ENCODE measurements around the gene ALK. TPM values are rescaled to one million over a fixed set of nuclear protein-coding genes. Genes with fewer than 3 reads are reported as not detected.

Gene ALK
- total and polyA plus RNA-seq, 7 donors = 0.31 to 2.9 (median 1.2) TPM; not detected in 1

DNA sequence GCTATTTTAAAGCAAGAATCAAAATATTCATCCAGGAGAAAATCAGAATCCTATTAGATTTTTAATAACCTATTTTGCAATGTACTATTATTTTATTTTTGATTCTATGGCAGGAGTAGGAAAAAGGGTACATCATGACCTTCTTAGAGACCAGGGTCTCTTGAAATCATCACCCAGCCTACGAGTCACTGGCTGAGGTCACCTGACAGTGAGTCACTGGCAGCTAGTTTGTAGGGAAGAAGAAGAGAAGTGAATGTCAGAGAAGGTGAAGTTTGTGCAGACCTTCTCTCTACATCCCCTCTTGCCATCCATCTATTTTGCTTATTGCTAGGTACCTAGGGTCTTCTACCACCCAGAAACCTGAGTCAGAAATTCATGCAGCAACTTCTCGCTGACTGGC, 144.2 kb downstream of the ALK start:
- no peaks in the 10 kb centered on the region for H3K36me3 ChIP-seq
- intact Hi-C loops (cut with DNase I) = no loop called here
- no peak overlapping the region for H3K27ac ChIP-seq
- H3K27me3 ChIP-seq = no peaks in the 10 kb centered on the region
- no peaks in the 10 kb centered on the region for H3K4me1 ChIP-seq
- no peak overlapping the region for H3K4me3 ChIP-seq
- WGBS, 2 donors = 47 to 64% methylated on average over 2 of the region's 2 CpGs
- no peak for TF ChIP-seq EP300 (IDR thresholded peaks at IDR 0.05)
- TF ChIP-seq POLR2A (IDR thresholded peaks at IDR 0.05) = no peak
- no peak for TF ChIP-seq POLR2AphosphoS5 (IDR thresholded peaks at IDR 0.05)
- TF ChIP-seq, protein P1, sequence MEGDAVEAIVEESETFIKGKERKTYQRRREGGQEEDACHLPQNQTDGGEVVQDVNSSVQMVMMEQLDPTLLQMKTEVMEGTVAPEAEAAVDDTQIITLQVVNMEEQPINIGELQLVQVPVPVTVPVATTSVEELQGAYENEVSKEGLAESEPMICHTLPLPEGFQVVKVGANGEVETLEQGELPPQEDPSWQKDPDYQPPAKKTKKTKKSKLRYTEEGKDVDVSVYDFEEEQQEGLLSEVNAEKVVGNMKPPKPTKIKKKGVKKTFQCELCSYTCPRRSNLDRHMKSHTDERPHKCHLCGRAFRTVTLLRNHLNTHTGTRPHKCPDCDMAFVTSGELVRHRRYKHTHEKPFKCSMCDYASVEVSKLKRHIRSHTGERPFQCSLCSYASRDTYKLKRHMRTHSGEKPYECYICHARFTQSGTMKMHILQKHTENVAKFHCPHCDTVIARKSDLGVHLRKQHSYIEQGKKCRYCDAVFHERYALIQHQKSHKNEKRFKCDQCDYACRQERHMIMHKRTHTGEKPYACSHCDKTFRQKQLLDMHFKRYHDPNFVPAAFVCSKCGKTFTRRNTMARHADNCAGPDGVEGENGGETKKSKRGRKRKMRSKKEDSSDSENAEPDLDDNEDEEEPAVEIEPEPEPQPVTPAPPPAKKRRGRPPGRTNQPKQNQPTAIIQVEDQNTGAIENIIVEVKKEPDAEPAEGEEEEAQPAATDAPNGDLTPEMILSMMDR (IDR thresholded peaks at IDR 0.05) = no peak
- H3K9me3 ChIP-seq = no peaks in the 10 kb centered on the region
- DNase-seq = no peak

DNA sequence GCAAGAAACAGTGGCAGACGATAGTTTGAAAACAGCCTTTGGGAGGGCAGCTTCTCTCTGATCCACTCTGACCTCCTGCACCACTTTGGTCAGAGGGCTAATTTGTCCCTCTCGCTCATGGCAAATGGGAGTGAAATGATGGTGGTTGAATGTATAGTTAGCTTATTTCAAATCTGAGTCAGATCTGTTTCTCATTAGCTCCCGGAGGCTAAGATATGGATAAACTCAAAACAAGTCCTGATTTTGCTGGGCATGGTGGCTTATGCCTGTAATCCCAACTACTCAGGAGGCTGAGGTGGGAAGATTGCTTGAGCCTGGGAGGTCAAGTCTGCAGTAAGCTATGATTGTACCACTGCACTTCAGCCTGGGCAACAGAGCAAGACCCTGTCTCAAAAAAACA, 145.0 kb downstream of the ALK start:
- WGBS, 2 donors = 57 to 92% methylated on average over 3 of the region's 3 CpGs
- no peaks in the 10 kb centered on the region for H3K27me3 ChIP-seq
- intact Hi-C loops (cut with DNase I) = no loop called here
- H3K27ac ChIP-seq = no peak overlapping the region
- H3K9me3 ChIP-seq = no peaks in the 10 kb centered on the region
- TF ChIP-seq, protein P1 (IDR thresholded peaks at IDR 0.05) = no peak
- TF ChIP-seq POLR2AphosphoS5 (IDR thresholded peaks at IDR 0.05) = no peak
- TF ChIP-seq POLR2A (IDR thresholded peaks at IDR 0.05) = no peak
- TF ChIP-seq EP300 (IDR thresholded peaks at IDR 0.05) = no peak
- H3K4me3 ChIP-seq = no peak overlapping the region
- no peak for DNase-seq
- no peaks in the 10 kb centered on the region for H3K36me3 ChIP-seq
- H3K4me1 ChIP-seq = no peaks in the 10 kb centered on the region

DNA sequence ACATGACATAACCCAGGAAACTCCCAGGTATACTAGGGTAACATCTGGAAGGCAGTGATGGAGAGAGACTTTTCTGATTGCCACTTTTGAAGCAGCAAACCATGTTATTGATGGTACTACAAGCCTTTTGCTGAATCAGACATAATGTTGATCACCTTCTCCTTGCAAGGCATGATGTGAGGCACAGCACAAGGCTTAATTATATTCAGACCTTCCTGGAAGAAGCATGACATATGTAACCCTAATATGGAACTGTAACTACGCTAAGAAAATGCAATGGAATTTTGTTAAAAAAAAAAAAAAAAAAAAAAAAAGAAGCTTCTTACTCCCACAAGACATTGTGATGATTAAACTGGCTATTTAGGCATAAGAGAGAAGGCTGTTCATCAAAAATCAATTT, 145.4 kb downstream of the ALK start:
- 88 to 90% methylated on average over 1 of the region's 1 CpG for WGBS, 2 donors
- Histone ChIP-seq H3K27me3 (no peaks in the 10 kb centered on the region), H3K27ac (no peak overlapping the region), H3K4me1 (no peaks in the 10 kb centered on the region), H3K4me3 (no peak overlapping the region), H3K9me3 (no peaks in the 10 kb centered on the region), H3K36me3 (no peaks in the 10 kb centered on the region)
- no peak for DNase-seq
- intact Hi-C loops (cut with DNase I) = no loop called here
- TF ChIP-seq POLR2A (IDR thresholded peaks at IDR 0.05) (no peak), EP300 (IDR thresholded peaks at IDR 0.05) (no peak), POLR2AphosphoS5 (IDR thresholded peaks at IDR 0.05) (no peak)
- TF ChIP-seq, protein P1 (IDR thresholded peaks at IDR 0.05) = no peak

DNA sequence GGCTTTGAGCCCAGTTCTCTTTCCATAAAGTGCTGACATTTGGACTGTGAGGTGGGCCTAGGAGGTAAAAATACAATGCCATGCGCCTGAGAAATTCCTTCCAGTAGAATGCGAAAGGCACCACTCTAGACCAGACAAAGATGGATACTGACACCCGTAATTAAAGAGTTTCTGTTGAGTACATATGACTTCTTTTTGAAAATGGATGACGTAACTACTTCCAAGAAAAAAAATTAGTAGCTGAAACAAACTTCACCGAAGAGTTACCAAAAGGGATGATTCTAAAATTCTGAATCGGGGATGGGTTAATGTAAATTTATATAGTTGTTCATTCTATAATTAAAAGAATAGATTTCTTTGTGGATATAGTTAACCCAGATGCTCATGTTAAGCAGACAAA, 146.8 kb downstream of the ALK start:
- no peak overlapping the region for H3K4me3 ChIP-seq
- 90 to 94% methylated on average over 6 of the region's 6 CpGs for WGBS, 2 donors

More for the DNA sequence above, 146.8 kb downstream of the ALK start:
- Histone ChIP-seq H3K9me3 (no peaks in the 10 kb centered on the region), H3K27ac (no peak overlapping the region), H3K36me3 (no peaks in the 10 kb centered on the region), H3K27me3 (no peaks in the 10 kb centered on the region), H3K4me1 (no peaks in the 10 kb centered on the region)
- no peak for DNase-seq
- TF ChIP-seq, protein P1 (IDR thresholded peaks at IDR 0.05) = no peak
- TF ChIP-seq POLR2A (IDR thresholded peaks at IDR 0.05) (no peak), POLR2AphosphoS5 (IDR thresholded peaks at IDR 0.05) (no peak), EP300 (IDR thresholded peaks at IDR 0.05) (no peak)
- intact Hi-C loops (cut with DNase I) = no loop called here

Data from sigmoid colon (tissue), 7 donors.